Ectodermal cell (in vitro differentiated cells): ENCODE measurements around the gene VAPA.

ENCODE experiments used
- H3K27ac ChIP-seq: 2 replicates; pipeline ENCODE4 v1.7.0; 2013; ENCODE audit warnings: mild to moderate bottlenecking, low read depth, low read length; ENCODE audit not compliant: insufficient read depth, poor library complexity, severe bottlenecking
- H3K27me3 ChIP-seq: 2 replicates; pipeline ENCODE4 v1.7.0; 2013; ENCODE audit warnings: mild to moderate bottlenecking, low read length; ENCODE audit not compliant: insufficient read depth, control insufficient read depth, poor library complexity, severe bottlenecking
- H3K36me3 ChIP-seq: one replicate; pipeline ENCODE4 v1.7.0; 2013; ENCODE audit warnings: low read length; ENCODE audit not compliant: control insufficient read depth, insufficient read depth
- H3K4me1 ChIP-seq: one replicate; pipeline ENCODE4 v1.7.0; 2013; ENCODE audit warnings: low read length; ENCODE audit not compliant: control insufficient read depth, insufficient read depth
- H3K4me3 ChIP-seq: 2 replicates; pipeline ENCODE4 v1.7.0; 2013; ENCODE audit warnings: low read depth, low read length, control low read depth; ENCODE audit not compliant: insufficient read depth
- H3K9me3 ChIP-seq: 2 replicates; pipeline ENCODE4 v1.7.0; 2013; ENCODE audit warnings: mild to moderate bottlenecking, low read length, moderate library complexity; ENCODE audit not compliant: control insufficient read depth
- WGBS, 2 experiments: methylation state at CpG; one replicate each; pipeline ENCODE4 v1.1.7; 2013; ENCODE audit warnings: missing lambda C conversion rate in 2 of 2; 5-methylcytosine and 5-hydroxymethylcytosine counted together

The VAPA gene

DNA sequence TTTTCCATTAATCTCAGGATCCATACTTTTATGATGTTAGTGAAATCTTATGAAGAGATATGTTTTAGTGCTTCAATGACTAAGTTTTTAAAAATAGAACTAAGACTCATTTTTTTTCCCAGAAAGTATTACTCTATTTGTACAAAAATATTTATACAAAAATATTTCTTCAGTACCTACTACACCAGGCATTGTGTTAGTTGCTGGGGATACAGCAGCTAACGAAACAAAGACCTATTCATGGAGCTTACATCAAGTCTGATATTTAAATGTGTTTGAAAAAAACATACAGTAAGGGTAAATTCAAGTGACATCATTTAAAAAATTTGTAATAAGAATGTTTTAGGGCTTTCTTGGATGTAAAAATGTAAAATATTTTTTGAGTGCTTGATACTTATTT, 11.6 kb downstream of the VAPA start:
- Histone ChIP-seq H3K4me3 (no peak overlapping the region), H3K4me1 (peaks cover 5% of the 10 kb centered on the region), H3K27me3 (no peaks in the 10 kb centered on the region), H3K36me3 (no peaks in the 10 kb centered on the region), H3K9me3 (no peaks in the 10 kb centered on the region), H3K27ac (no peak overlapping the region)
- 100% methylated on average over 1 of the region's 1 CpG; no CpG with 5 or more reads in 1 of the 2 experiments for WGBS, 2 experiments

- no peak overlapping the region for H3K27ac ChIP-seq
- WGBS, 2 experiments, result 93 to 98% methylated on average over 2 to 3 of the region's 4 CpGs
- peaks cover 5% of the 10 kb centered on the region for H3K4me1 ChIP-seq
- no peaks in the 10 kb centered on the region for H3K36me3 ChIP-seq
- no peak overlapping the region for H3K4me3 ChIP-seq
- H3K9me3 ChIP-seq, result no peaks in the 10 kb centered on the region
- H3K27me3 ChIP-seq, result no peaks in the 10 kb centered on the region
These were observed 12.0 kb downstream of the VAPA start for GRCh38 chr18:9925795-9926194.

- Histone ChIP-seq H3K36me3 (no peaks in the 10 kb centered on the region), H3K4me3 (no peak overlapping the region), H3K4me1 (peaks cover 5% of the 10 kb centered on the region), H3K27me3 (no peaks in the 10 kb centered on the region), H3K9me3 (no peaks in the 10 kb centered on the region), H3K27ac (no peak overlapping the region)
- 90 to 98% methylated on average over 2 of the region's 2 CpGs for WGBS, 2 experiments
These were observed 12.5 kb downstream of the VAPA start for GRCh38 chr18:9926223-9926894.

DNA sequence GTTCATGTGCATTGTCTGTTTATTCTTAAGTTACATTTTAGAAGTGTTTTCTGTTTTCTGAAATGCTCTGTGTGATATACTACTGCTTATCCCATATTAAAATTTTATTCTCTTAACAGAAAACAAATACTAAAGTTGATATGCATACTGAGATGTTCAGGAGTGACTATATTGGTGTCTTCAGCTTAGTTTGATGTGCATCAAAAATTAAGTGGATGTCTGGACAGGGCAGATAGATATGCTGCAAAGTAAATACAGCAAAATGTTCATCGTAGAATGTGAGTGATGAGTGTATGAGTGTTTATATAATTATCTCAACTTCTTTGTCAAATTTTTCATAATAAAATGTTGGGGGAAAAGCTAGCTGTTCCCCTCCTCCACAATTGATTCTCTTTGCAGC, 13.2 kb downstream of the VAPA start:
- H3K27ac ChIP-seq, result no peak overlapping the region
- H3K4me3 ChIP-seq, result no peak overlapping the region
- no peaks in the 10 kb centered on the region for H3K36me3 ChIP-seq
- no CpG with 5 or more reads among the region's 1 CpG for WGBS, 2 experiments
- H3K9me3 ChIP-seq, result no peaks in the 10 kb centered on the region
- no peaks in the 10 kb centered on the region for H3K27me3 ChIP-seq
- peaks cover 5% of the 10 kb centered on the region for H3K4me1 ChIP-seq

DNA sequence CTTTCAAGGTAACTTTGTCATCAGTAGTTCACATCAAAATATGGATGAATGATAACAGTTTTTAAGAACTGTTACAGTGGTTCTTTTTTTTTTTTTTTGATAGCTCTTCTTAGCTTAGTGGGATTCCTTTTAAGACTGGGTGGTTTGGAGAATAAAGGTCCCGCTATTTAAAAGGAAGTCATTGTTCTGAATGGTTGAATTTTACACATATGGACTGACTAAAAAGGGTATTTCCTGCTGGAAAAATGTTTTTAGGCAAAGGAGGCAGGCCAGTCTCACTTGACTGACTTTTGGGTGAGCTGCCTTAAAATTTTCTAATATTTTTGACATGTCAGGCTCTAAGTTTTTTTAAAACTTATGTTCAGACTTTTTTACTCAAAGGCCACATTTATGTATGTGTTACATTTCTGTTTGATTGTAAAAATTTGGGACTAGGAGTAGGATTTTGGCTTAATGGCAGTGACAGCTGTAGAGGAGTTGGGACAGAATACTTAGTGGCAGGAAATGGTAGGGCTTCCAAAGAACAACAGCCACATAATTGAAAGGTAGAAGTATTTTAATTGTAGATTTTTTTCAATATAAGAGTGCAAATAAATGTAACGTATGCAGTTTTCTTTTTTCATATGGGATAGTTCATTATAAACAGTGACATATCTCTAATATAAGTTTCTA, 13.7 kb downstream of the VAPA start:
- no peaks in the 10 kb centered on the region for H3K9me3 ChIP-seq
- no peaks in the 10 kb centered on the region for H3K36me3 ChIP-seq
- H3K4me3 ChIP-seq, result no peak overlapping the region
- peaks cover 5% of the 10 kb centered on the region for H3K4me1 ChIP-seq
- WGBS, 2 experiments, result 84 to 95% methylated on average over 1 of the region's 2 CpGs
- no peaks in the 10 kb centered on the region for H3K27me3 ChIP-seq
- H3K27ac ChIP-seq, result no peak overlapping the region

DNA sequence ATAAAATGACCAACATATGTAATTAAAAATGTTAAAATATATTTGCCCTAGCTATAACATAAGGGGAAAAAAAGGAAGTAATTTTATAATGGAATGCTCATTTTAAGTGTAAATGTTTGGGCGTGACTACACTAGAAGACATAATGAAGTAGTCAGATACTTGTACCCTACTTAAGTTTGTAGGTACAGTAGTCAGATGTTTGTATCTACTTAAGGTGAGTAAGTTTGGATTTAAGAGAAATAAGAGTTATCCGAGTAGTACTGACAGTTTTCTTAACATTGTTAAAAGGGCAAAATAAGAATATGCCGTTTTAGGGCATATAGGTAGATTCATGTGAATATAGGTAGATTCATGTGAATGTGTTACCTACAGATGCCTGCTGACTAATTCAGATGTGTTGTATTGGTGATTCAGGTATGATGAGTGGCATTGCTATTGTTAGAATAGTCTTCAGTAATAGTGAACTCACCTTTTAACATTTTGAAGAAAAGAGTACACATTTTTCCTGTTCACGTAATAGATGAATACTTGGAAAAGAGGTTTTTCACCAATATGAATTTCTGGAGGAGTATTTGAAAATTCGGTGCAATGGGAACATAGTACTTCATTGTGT, 14.9 kb downstream of the VAPA start:
- H3K9me3 ChIP-seq, result no peaks in the 10 kb centered on the region

DNA sequence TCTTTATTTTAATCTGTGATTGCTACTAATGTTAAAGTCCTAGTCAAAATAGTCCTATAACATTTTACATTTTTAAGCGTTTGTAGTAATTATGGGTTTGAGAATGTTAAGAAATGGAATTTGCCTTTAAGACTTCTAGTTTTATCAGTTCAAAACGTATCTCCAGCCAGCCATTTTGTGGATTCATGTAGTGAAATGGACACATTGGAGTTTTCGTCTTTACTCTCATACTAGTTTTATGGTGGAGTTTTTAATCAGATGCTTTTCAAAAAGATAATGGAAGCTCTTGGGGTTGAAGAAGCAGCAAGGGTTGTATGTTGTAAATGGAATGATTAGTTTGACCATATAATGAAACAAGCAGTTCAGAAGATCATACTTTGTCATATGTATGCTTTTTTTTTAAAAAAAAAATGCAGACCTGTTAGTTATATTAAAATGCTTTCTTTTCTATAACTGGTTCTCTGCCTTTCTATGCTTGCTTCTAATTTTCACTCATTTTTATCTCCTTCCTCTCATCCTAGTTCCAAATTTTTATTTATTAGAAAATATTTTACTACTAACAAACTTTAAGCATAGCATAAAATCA, 16.6 kb downstream of the VAPA start:
- Histone ChIP-seq H3K27ac (no peak overlapping the region), H3K27me3 (no peaks in the 10 kb centered on the region), H3K4me3 (no peak overlapping the region), H3K4me1 (peaks cover 5% of the 10 kb centered on the region), H3K9me3 (no peaks in the 10 kb centered on the region), H3K36me3 (peaks cover 7% of the 10 kb centered on the region)
- 98 to 100% methylated on average over 2 to 3 of the region's 3 CpGs for WGBS, 2 experiments

More for the DNA sequence above, 14.9 kb downstream of the VAPA start:
- H3K27ac ChIP-seq, result no peak overlapping the region
- H3K4me1 ChIP-seq, result peaks cover 5% of the 10 kb centered on the region
- H3K36me3 ChIP-seq, result peaks cover 7% of the 10 kb centered on the region
- WGBS, 2 experiments, result 87 to 92% methylated on average over 5 of the region's 5 CpGs
- H3K27me3 ChIP-seq, result no peaks in the 10 kb centered on the region
- no peak overlapping the region for H3K4me3 ChIP-seq

GRCh38 chr18:9931146-9931545, 17.3 kb downstream of the VAPA start:
- H3K27ac ChIP-seq, result no peak overlapping the region
- no peak overlapping the region for H3K4me3 ChIP-seq
- no CpG with 5 or more reads among the region's 1 CpG for WGBS, 2 experiments

DNA sequence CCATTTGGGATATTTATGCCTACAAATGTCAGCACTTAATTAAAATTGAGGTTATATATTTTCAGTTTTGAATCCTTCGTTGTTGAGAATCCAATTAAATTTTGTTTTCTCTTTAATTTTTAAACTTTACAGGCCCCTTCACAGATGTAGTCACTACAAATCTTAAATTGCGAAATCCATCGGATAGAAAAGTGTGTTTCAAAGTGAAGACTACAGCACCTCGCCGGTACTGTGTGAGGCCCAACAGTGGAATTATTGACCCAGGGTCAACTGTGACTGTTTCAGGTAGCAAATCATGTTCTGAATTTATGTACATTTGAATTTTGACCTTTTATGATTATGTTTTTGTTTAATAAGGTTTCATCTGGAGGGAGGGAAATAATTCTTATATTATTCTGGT, 17.9 kb downstream of the VAPA start:
- Histone ChIP-seq H3K4me1 (peaks cover 5% of the 10 kb centered on the region), H3K9me3 (no peaks in the 10 kb centered on the region), H3K4me3 (no peak overlapping the region), H3K36me3 (peaks cover 9% of the 10 kb centered on the region), H3K27ac (no peak overlapping the region), H3K27me3 (no peaks in the 10 kb centered on the region)
- WGBS, 2 experiments, result 94 to 96% methylated on average over 4 to 5 of the region's 5 CpGs

More at GRCh38 chr18:9931146-9931545, 17.3 kb downstream of the VAPA start:
- peaks cover 7% of the 10 kb centered on the region for H3K36me3 ChIP-seq
- peaks cover 5% of the 10 kb centered on the region for H3K4me1 ChIP-seq
- no peaks in the 10 kb centered on the region for H3K9me3 ChIP-seq
- no peaks in the 10 kb centered on the region for H3K27me3 ChIP-seq

- no peak overlapping the region for H3K4me3 ChIP-seq
- peaks cover 14% of the 10 kb centered on the region for H3K36me3 ChIP-seq
- no peaks in the 10 kb centered on the region for H3K9me3 ChIP-seq
- no peak overlapping the region for H3K27ac ChIP-seq
- H3K27me3 ChIP-seq, result no peaks in the 10 kb centered on the region
- 89 to 93% methylated on average over 3 of the region's 3 CpGs for WGBS, 2 experiments
- no peaks in the 10 kb centered on the region for H3K4me1 ChIP-seq
These were observed 20.0 kb downstream of the VAPA start for GRCh38 chr18:9933865-9934264.
